Activated CD4-positive, alpha-beta T cell treated with anti-CD3 and anti-CD28 coated beads, Interleukin-2, amount 10 ng/mL, durations not matched to agents 24 days and 14 days (primary cell): ENCODE data around the gene EDEM1. TPM values are rescaled to one million over a fixed set of nuclear protein-coding genes. Genes with fewer than 3 reads are reported as not detected.

Experiments
- DNase-seq: peaks from one replicate; pipeline ENCODE4 v3.0.0; 2022
- H3K27ac Mint-ChIP-seq: one replicate; pipeline ENCODE4 v1.8.0; 2022; ENCODE audit warnings: mild to moderate bottlenecking, mixed read lengths
- H3K27me3 Mint-ChIP-seq: one replicate; pipeline ENCODE4 v1.8.0; 2022; ENCODE audit warnings: mixed read lengths
- H3K36me3 Mint-ChIP-seq: one replicate; pipeline ENCODE4 v1.8.0; 2022; ENCODE audit warnings: low read depth, mild to moderate bottlenecking, mixed read lengths
- H3K4me1 Mint-ChIP-seq: one replicate; pipeline ENCODE4 v1.8.0; 2021; ENCODE audit warnings: mixed read lengths
- H3K4me3 Mint-ChIP-seq: one replicate; pipeline ENCODE4 v1.8.0; 2022; ENCODE audit warnings: mild to moderate bottlenecking, moderate library complexity, mixed read lengths
- H3K9me3 Mint-ChIP-seq: one replicate; pipeline ENCODE4 v1.8.0; 2021; ENCODE audit warnings: mixed read lengths
- intact Hi-C: fragments of 100-400 bp; cut with micrococcal nuclease; formaldehyde crosslinking; loops from one replicate; pipeline ENCODE4 v1.15.1; 2023
- total RNA-seq: library from RNA; stranded (reverse); gene quantifications from 2 replicates; pipeline ENCODE4 v1.2.3, GENCODE V29; 2022

EDEM1 gene
- total RNA-seq, 1 donor from 2014 or later = 167 TPM

DNA sequence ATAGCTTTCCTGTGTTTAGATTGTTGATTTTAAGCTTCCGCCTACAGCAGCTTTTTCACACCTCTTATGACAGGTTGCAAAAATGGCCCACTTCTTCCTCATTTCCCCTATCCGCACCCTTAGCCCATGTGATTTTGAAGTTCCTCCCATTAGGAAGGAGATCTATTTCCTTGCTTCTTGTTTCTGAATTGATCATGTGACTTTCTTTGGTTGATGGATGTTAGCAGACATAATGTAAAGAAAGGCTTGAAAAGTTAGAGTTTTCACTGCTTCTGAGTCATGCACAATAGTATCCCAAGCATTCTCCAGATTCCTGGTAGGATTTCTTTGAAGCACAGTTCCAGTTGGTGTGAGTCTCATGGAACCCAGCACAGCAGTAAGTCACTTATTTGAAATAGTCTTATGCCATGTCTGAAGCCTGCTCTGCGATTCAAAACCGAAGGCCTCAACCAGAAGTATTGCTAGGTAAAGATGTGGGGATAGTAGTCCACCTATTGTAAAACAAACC, 76.6 kb downstream of the EDEM1 start:
- no peak for DNase-seq
- no peak overlapping the region for H3K27ac Mint-ChIP-seq
- no peaks in the 10 kb centered on the region for H3K36me3 Mint-ChIP-seq
- H3K27me3 Mint-ChIP-seq = peaks cover 7% of the 10 kb centered on the region
- no peaks in the 10 kb centered on the region for H3K4me1 Mint-ChIP-seq
- intact Hi-C loops = no loop called here
- no peak overlapping the region for H3K4me3 Mint-ChIP-seq
- no peaks in the 10 kb centered on the region for H3K9me3 Mint-ChIP-seq

DNA sequence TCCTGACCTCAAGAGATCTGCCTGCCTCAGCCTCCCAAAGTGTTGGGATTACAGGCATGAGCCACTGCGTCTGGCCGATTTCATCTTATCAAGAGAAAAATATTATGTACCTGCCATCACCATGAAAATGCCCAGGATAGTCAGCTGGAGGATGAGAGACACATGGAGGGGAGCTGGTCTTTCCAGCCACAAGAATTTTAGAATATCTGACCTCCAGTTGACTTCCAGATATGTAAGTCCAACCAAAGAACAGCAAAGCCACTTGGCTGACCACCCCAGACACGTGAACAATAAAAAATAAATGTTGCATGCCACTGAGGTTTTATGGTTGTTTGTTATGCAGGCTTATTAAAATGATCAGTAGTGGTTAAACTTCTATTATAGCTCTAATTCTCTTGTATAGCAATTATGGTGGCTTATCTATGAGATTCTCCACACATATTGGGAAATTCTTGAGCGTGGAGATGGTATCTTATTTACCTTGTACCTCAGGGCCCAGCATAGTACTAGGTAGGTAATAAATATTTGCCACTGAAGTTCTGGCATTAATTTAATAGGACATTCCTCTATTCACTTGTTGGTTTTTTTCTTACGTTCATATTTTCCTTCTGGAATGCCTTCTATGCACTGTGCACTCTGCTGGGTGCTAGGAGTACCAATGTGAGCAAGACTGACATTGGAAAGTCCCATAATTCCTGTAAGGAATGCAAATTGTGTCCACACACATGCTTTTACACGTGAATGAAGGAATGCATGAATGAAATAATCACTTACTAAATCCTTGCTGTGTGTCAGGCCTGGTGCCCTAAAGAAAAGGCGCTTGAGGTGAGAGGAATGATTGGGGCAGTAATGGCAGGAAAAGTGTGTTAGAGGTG, 77.6 kb downstream of the EDEM1 start:
- peaks cover 7% of the 10 kb centered on the region for H3K27me3 Mint-ChIP-seq
- H3K27ac Mint-ChIP-seq = no peak overlapping the region
- no peaks in the 10 kb centered on the region for H3K36me3 Mint-ChIP-seq
- DNase-seq = no peak
- no peaks in the 10 kb centered on the region for H3K9me3 Mint-ChIP-seq
- no peaks in the 10 kb centered on the region for H3K4me1 Mint-ChIP-seq
- intact Hi-C loops = no loop called here
- H3K4me3 Mint-ChIP-seq = no peak overlapping the region

DNA sequence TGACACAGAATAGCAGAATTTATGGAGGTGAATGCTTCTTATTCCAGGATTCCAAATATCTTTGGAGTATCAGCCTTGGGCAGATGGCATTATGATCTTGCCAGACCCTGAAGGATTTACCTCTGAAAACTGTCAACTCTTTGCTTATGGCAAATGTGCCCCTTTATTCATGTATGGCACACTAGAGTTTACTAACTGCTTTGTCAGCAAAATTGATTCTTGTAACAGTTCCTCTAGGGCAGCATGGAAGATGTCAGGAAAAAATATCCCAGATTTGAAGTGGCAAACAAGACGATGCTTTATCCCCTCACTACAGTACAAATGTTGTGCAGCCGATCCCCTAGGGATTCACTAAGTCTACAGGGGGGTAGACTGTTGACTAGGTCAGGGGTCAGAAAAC, 79.7 kb downstream of the EDEM1 start:
- Mint-ChIP-seq H3K4me1 (no peaks in the 10 kb centered on the region), H3K27ac (no peak overlapping the region), H3K9me3 (no peaks in the 10 kb centered on the region)

DNA sequence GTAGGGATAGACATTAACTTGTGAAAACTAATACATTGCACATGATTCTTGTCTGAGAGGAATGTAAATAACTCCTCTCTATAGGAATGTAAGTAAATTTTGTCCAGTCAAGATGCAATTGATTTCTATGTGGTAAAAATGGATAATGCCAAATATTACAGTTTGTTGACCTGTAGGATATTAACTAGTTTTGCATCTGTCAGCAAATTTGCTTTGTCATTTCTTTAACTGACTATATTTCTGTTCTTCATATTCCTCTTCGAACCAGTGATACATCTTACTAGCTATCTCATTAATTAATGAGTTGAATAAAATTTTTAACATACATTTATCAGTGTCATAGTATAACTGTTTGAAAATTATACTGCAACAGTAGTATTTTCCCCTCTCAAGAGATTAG, 80.4 kb downstream of the EDEM1 start:
- no peak overlapping the region for H3K4me3 Mint-ChIP-seq
- DNase-seq = no peak
- H3K27ac Mint-ChIP-seq = no peak overlapping the region
- H3K27me3 Mint-ChIP-seq = peaks cover 7% of the 10 kb centered on the region
- intact Hi-C loops = no loop called here
- no peaks in the 10 kb centered on the region for H3K36me3 Mint-ChIP-seq
- H3K4me1 Mint-ChIP-seq = no peaks in the 10 kb centered on the region
- H3K9me3 Mint-ChIP-seq = no peaks in the 10 kb centered on the region

More for the DNA sequence above, 79.7 kb downstream of the EDEM1 start:
- intact Hi-C loops = no loop called here
- no peak for DNase-seq
- H3K36me3 Mint-ChIP-seq = no peaks in the 10 kb centered on the region
- H3K27me3 Mint-ChIP-seq = peaks cover 7% of the 10 kb centered on the region
- H3K4me3 Mint-ChIP-seq = no peak overlapping the region

Other genes with a start within 250 kb of the EDEM1 start
- 368 and 375 TPM in 2 replicates for gene BHLHE40, start 208.3 kb upstream of the EDEM1 start, total RNA-seq
- gene ARL8B, start 65.4 kb upstream of the EDEM1 start, total RNA-seq = 46.8 and 50.4 TPM in 2 replicates